ENCODE data around the gene STK24. TPM values are rescaled to one million over a fixed set of nuclear protein-coding genes. Genes with fewer than 3 reads are reported as not detected.

STK24 gene
- total RNA-seq, 3 donors from 2014 or later: 61.3 to 149 (median 71.9) TPM

DNA sequence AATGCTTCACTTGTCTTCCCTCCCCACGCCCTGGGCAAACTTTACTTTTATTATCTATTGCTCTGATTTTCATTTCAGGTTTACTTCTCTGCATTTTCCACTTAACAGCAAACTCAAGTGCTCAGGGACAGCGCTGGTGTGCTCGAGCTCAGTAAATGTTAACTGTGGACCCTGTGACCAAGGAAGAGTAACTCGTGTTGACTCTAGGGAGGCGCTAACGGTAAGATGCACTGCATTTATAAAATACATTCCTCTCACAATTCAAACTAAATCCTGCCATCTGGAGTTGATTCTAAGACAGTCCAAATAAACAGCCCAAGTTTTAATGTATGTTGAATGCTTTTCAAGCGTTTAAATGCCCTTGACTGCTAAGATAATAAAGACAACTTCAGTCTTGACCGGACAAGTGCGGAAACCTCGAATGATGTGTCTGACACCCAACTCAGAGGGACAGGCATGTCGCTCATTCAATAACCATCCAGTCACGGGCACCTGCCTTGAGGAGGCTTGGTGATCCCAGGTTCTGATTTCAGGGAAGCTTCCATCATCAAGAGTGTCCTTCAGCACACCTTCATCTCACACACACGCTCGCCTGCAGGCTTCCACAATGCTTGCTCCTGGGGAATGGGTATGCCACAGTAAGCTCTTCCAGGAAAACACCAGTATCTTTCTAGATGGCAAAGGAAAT lies 93.2 kb downstream of the STK24 start:
- no peaks in the 10 kb centered on the region for H3K27me3 ChIP-seq
- H3K9me3 ChIP-seq: no peaks in the 10 kb centered on the region
- H3K36me3 ChIP-seq: no peaks in the 10 kb centered on the region
- intact Hi-C loops (cut with DNase I; ENCODE audit: low total_unique reads): no loop called here
- TF ChIP-seq POLR2AphosphoS5 (IDR thresholded peaks at IDR 0.05) (no peak), POLR2A (IDR thresholded peaks at IDR 0.05) (no peak)
- TF ChIP-seq, protein P1, sequence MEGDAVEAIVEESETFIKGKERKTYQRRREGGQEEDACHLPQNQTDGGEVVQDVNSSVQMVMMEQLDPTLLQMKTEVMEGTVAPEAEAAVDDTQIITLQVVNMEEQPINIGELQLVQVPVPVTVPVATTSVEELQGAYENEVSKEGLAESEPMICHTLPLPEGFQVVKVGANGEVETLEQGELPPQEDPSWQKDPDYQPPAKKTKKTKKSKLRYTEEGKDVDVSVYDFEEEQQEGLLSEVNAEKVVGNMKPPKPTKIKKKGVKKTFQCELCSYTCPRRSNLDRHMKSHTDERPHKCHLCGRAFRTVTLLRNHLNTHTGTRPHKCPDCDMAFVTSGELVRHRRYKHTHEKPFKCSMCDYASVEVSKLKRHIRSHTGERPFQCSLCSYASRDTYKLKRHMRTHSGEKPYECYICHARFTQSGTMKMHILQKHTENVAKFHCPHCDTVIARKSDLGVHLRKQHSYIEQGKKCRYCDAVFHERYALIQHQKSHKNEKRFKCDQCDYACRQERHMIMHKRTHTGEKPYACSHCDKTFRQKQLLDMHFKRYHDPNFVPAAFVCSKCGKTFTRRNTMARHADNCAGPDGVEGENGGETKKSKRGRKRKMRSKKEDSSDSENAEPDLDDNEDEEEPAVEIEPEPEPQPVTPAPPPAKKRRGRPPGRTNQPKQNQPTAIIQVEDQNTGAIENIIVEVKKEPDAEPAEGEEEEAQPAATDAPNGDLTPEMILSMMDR (IDR thresholded peaks at IDR 0.05): no peak
- H3K27ac ChIP-seq: peak overlapping the region; percentile 78 to 89
- DNase-seq (ENCODE audit: low spot score in 2 of 2): no peak
- H3K4me3 ChIP-seq: peak overlapping the region in 1 of 3 donors; percentile 6
- H3K4me1 ChIP-seq: peaks cover 11 to 23% of the 10 kb centered on the region in 2 donors

DNA sequence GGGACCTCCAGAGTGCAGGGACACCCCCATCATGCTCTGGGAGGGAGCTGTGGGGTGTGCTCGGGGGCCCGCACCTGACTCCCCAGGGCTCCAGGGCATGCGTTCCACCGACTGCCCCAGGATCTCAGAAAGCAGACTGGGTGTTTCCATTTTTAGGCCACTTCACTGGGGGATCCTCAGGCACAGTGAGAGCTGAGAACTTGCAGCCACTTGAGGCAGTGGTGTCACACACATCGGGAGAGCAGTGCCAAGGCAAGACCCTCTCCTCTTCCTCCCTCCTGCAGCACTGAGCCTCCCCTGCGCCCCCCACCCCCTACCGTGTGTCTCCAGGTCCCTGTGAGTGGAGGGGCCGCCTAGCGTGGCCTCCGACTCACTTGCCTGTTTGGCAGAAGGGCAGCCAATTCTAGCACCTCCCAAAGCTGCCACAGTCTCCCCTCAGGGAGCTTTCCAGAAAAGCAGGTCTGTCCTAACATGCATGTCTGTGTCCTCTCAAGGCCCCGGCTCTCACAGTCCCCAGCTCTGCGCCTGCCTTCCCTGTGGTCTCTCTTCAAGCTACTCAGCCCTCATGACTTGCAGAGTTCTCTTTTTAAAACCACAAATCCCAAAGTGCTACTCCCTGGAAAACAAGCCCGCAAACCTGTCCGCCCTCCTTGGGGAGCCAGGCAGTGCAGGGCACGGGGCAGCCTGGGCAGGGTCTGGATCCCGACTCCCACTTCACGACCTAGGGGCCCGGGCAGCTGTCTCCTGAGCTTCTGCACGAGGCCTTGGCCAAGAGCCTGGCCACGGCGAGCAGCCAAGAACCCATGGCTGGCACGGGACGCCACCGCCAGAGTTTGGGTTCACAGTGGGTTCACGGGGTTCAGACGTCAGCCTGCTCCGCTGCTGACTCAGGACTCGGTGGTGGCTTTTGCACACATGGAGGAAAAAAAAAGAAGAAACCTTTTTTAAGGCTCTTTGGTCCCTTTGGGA lies 94.1 kb downstream of the STK24 start:
- H3K27me3 ChIP-seq: no peaks in the 10 kb centered on the region
- peak; percentile 57 to 67 for DNase-seq (ENCODE audit: low spot score in 2 of 2)
- peak overlapping the region in 1 of 3 donors; percentile 43 for H3K4me3 ChIP-seq
- H3K36me3 ChIP-seq: no peaks in the 10 kb centered on the region
- H3K9me3 ChIP-seq: no peaks in the 10 kb centered on the region
- TF ChIP-seq POLR2A (IDR thresholded peaks at IDR 0.05) (no peak), POLR2AphosphoS5 (IDR thresholded peaks at IDR 0.05) (peak in 1 of 3 donors; percentile 23)
- TF ChIP-seq, protein P1 (IDR thresholded peaks at IDR 0.05): no peak
- H3K4me1 ChIP-seq: peaks cover 11 to 23% of the 10 kb centered on the region in 2 donors
- intact Hi-C loops (cut with DNase I; ENCODE audit: low total_unique reads): no loop called here
- H3K27ac ChIP-seq: peak overlapping the region; percentile 78 to 89

DNA sequence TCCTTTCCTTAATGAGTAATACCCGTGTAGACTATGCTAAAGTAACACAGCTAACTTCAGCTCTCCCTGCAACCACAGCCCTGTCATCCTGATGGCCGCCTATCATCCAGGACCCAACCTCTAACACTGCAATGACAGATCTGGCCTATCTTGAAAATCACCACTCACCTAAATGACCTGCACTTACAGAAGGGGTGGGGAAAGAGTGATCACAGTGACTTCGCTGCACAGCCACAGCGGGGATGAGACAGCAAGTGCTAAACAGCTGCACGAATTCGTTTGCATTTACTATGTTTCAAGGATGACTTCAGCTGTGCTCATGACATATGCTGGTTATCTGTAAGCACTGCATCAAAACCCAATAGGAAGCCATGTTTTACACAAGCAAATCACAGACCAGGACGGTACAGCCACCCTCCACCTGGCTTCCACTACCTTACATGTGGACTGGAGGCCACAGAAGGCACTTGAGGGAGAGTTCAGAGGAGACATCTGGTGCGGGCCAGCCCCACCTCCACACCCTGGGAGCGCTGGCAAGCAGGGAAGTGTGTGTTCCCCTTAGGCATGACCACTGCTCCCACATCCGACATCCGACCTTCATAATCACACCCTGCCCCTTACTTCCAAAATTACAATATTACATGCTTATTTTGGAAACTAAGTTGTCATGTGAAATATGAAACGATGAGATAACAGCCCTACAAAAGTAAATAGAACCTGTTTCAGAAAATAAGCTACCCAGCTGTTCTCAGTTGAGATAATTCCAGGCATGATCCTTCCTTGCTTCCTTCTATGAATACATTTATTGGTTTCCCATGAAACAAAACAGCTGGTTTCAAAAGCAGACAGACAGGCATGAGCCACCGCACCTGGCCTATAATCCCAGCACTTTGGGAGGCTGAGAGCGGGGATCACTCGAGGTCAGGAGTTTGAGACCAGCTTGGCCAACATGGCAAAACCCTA lies 95.7 kb downstream of the STK24 start:
- Histone ChIP-seq H3K27ac (peak overlapping the region in 1 of 2 donors; percentile 35), H3K4me1 (peaks cover 16 to 23% of the 10 kb centered on the region in 2 donors), H3K9me3 (no peaks in the 10 kb centered on the region), H3K27me3 (no peaks in the 10 kb centered on the region), H3K36me3 (no peaks in the 10 kb centered on the region), H3K4me3 (no peak overlapping the region)
- intact Hi-C loops (cut with DNase I; ENCODE audit: low total_unique reads): no loop called here
- no peak for DNase-seq (ENCODE audit: low spot score in 2 of 2)
- no peak for TF ChIP-seq POLR2A (IDR thresholded peaks at IDR 0.05)

DNA sequence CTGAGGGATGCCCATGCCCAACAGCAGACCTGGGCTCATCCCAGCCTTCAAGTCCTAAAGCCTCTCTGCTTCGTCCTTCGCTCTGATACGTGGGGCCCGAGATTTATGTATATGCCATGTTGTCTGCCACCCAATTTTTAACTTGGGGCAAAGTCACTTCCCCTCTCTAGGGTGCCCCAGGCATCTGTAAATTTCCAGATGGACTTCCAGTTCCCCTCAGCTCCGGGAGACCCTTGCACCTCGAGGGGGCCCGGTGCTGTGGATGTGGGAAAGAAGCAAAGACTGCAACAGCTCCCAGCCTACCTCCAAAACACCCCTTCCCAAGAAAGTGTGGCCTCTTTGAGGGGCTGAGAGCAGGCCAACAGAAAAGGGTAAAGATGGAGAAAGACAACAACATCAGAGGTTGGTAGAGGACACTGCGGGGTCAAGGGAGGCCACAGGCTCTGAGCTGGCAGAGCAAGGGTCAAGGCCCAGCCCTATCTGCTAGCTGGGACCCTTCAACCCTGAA lies 97.4 kb downstream of the STK24 start:
- Histone ChIP-seq H3K4me3 (no peak overlapping the region), H3K27ac (no peak overlapping the region), H3K36me3 (no peaks in the 10 kb centered on the region), H3K4me1 (peaks cover 14 to 17% of the 10 kb centered on the region in 2 donors), H3K9me3 (no peaks in the 10 kb centered on the region), H3K27me3 (no peaks in the 10 kb centered on the region)
- DNase-seq (ENCODE audit: low spot score in 2 of 2): no peak
- TF ChIP-seq, protein P1 (IDR thresholded peaks at IDR 0.05): no peak
- TF ChIP-seq POLR2AphosphoS5 (IDR thresholded peaks at IDR 0.05): no peak
- no peak for TF ChIP-seq POLR2A (IDR thresholded peaks at IDR 0.05)
- intact Hi-C loops (cut with DNase I; ENCODE audit: low total_unique reads): no loop called here

Data from breast epithelium (tissue), 4 donors.